HuH-7 (cell line): Measurements from ENCODE around the gene ANXA3.
"Not testable (repeated sequence)": the region's sequence is repeated elsewhere in the genome, so short reads cannot be mapped to it uniquely, and the experiment has no call there.

Source experiments
- DNase-seq: peaks from one replicate; pipeline ENCODE4 v3.0.0; 2011; ENCODE audit warnings: low spot score

ANXA3 gene

DNA sequence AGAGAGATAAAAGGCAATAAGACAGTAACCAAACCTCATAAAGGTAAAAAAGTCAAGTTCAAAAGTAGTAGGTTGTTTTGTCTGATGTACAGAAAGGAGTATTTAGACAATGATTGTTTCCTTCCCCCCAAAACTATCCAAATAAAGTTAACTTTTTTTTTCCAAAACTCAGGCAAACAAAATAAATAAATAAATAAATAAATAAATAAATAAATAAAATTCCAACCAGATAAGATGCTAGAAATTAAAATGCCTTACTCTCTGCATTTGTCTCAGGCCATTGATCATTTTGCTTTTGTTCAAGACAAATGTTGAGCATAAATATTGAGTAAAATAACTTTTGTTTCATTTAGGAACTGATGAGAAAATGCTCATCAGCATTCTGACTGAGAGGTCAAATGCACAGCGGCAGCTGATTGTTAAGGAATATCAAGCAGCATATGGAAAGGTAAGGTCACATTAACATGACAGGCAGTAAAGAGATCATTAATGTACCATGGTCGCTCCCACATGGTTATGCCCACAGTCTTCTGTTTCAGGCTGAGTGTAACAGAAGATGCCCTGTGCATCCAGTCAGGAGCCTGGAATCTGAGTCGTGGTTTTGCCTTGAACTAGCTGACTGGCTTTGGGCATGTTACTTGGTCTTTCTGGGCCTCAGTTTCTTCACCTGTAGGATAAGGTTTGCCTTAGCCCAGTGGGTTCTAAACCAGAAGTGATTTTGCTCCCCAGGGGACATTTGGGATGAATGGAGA lies 27.3 kb downstream of the ANXA3 start:
- no peak for DNase-seq

DNA sequence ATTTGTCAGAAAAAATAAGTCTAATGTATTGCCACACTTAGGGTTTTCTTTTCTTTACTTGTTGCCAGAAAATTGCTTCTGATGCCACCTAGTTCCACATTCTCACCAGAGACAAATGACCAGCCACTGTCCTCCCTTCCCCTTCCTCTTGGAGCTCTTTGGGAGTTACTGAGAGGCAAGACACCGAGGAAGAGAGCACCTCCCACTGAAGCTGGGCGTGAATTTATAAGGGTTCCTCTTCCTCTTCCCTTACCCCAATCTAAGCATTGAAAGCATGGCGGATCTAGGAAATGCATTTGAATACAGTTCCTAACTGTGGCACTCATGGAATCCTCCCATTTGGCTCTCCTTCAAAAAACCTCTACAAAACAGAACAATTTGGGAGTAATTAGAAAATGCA lies 30.0 kb downstream of the ANXA3 start:
- DNase-seq: no peak

GRCh38 chr4:78584863-78585547 lies 33.4 kb downstream of the ANXA3 start:
- no peak for DNase-seq

DNA sequence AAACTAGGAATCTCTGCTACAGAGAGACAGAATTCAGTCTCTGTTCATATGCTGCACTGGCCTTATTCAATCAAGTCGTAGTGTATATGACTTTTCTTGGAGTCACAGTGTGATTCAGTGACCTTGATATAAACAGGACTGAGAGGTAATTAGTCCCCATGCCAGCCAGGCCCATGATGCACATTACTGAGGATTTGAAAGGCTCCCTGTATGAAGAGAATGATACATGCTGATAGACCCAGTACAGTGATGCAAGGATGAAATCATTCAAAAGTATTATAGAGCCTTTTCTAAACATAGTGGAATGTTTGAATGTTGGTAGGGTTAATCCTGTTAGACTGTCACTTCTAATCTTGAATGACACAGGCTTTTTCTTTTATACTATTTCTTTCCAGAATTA lies 34.1 kb downstream of the ANXA3 start:
- DNase-seq: no peak

DNA sequence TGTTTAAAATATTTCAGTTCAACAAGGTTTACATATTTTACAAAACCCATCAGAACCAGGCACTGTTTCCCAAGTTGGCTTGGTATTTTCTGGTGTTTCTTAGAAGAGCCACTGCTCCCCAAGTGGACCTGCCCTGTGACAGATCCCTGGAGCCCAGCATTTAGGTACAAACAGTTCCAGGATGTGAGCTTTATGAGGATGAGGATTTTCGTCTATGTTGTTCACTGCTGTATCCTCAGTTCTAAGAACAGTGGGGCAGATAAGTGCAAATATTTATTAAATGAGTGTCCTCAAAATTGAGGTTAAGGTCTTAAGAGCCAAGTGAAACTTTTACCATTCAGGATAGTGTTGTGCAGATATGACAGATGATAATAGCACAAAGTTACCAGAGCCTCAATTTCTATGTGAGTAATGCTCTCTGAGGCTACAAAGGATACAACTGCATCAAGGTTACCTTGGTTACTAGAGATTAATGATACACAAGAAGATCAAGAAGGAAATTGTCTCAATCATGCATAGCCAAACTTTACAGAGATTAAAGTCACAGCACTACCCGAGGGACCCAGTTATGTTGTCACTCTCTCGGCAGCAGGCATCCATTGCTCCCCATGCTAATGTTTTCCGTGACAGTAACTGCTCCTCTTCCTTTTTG lies 37.5 kb downstream of the ANXA3 start:
- no peak for DNase-seq

- no peak for DNase-seq
Measured at GRCh38 chr4:78591404-78591803, 39.8 kb downstream of the ANXA3 start.

- DNase-seq: peak; percentile 12
Measured at GRCh38 chr4:78592088-78592783, 40.7 kb downstream of the ANXA3 start.

DNA sequence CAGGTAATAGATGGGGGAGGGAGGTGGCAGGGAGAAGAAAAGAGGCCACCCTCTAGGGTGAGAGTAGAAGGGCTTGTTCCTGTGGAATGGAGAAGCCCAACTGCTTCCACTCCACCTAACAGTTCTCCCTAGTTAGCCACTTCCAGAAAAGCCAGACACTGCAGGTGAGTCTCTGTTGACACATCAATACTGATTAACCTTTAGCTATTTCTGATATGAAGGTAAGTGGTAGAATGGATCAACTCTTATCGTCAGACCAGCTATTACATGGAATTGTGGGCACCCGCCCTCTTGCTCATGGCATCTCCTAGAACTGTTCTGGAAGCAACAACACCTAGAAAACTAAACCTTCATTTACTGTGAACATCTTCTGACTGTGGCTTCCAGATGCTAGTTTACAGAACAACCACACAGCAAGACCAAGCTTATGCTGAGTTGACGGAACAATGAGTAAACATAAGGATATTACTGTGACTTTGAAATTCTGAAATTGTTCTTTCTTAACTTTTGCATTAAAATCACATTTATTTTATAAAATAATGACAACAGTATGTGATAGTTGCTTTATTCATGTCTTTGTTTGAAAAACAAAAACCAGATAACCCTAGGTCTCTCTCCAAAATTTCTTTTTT lies 44.7 kb downstream of the ANXA3 start:
- no peak for DNase-seq

DNA sequence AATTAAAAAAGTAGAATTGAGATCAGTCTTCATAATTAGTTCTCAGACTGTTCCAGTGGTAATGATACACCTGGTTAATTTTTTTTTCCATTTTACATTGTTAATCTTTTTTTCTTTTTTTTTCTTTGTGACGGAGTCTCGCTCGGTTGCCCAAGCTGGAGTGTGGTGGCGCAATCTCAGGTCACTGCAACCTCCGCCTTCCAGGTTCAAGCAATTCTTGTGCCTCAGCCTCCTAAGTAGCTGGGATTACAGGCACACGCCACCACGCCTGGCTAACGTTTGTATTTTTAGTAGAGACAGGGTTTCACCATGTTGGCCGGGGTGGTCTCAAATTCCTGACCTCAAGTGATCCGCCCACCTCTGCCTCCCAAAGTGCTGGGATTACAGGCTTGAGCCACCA lies 46.9 kb downstream of the ANXA3 start:
- DNase-seq: not testable (repeated sequence)

DNA sequence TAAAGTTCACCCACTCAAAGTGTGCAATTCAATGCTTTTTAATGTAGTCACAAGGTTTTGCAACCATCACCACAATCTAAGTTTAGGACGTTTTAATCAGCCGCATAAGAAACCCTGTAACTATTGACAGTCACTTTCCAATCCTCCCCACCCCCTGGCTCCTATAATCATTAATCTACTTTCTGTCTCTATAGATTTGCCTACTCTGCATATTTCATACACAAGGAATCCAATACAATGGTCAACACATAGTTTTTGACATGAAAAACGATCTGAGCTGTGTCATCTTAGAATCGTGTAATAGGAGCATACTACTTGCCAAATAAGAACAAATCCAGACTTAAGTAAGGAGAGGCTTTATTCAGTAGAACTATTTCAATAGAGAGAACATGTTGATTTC lies 47.6 kb downstream of the ANXA3 start:
- DNase-seq: no peak

DNA sequence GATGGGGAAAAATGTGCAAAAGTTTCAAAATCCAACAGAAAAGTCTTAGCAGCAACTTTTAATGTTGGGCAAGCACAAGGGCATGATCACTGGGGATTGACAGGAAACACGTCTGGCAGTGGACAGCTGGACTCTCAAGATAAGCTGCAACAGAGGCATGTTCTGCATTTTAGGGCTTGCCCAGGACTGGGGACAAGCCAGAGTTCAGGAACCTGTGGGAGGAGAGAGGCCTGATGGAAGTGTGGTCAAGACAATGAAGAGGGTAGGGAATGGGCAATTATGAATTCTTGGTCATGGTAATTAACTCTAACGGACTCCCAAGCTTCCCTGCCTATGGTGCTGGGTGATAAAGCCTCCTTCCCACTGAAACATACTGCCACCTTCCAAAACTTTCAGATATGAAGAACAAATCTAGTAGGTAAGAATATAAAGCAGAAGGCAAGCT lies 48.4 kb downstream of the ANXA3 start:
- DNase-seq: no peak

- no peak for DNase-seq
Measured at GRCh38 chr4:78601013-78601412, 49.4 kb downstream of the ANXA3 start.

DNA sequence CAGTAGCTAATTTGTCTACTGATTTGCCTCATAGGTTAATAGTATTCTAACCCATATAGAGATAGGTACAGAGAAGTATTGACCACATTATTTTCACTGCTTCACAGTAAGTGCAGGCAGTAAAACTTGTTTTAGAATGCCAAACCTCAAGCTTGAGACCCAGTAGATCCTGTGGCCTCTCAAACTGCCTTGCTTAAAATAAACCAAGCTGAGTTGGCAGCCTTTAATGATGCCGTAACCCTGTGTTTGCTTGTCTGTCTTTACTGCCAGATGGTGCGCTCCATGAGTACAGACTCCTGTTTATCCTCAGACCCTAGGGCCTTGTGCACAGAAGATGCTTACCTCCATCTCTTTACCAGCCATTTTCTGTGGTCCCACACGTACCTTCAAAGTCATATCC lies 50.8 kb downstream of the ANXA3 start:
- DNase-seq: no peak

GRCh38 chr4:78603384-78603783 lies 51.8 kb downstream of the ANXA3 start:
- no peak for DNase-seq

- no peak for DNase-seq
Measured at GRCh38 chr4:78604988-78605387, 53.4 kb downstream of the ANXA3 start.

DNA sequence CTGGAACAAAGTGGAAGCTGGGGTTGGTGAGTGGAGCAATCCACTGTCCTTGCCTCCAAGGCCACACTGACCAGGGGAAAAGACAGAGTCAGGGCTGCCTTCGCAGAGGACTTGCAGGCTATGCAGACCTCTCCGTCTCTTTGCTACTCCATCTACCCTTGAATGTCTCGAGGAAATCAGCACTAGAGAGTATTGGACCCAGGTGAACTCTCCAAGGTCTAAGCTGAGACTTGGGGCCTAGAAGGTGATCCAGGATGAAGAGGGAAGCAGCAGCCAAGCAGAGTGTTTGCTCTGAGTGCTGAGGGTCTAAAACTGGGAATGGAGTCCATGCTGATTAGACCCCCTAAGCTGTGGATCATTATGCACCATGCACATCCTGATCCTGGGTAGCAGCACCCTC lies 54.5 kb downstream of the ANXA3 start:
- DNase-seq: no peak

- no peak for DNase-seq
Measured at GRCh38 chr4:78606530-78607095, 55.0 kb downstream of the ANXA3 start.

- DNase-seq: no peak
Measured at GRCh38 chr4:78608684-78609083, 57.1 kb downstream of the ANXA3 start.

- no peak for DNase-seq
Measured at GRCh38 chr4:78609580-78609979, 58.0 kb downstream of the ANXA3 start.

DNA sequence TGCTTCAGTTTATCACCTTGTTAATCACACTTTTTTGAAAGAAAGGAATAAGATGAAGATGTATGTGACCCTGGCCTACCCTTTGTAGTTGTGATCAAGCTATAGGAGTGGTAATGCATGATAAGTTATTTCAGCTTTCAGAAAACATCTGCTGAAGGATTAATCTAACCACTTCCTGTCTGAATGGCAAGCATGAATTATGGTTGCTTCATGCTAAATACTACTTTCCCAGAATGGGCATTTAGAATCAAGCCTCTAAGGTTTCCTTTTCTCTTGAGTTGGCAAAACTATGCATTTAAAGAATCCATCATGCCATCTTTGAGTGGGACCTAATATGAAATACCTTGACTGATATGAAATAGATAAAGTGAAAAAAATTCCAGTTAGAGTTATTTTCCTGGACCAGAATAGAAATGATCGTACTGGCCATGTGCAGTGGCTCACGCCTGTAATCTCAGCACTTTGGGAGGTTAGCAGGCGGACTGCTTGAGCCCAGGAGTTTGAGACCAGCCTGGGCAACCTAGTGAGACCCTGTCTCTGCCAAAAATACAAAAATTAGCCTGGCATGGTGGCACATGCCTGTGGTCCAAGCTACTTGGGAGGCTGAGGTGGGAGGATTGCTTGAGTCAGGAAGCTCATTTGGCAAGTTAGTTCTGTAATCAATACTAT lies 59.1 kb downstream of the ANXA3 start:
- DNase-seq: no peak

DNA sequence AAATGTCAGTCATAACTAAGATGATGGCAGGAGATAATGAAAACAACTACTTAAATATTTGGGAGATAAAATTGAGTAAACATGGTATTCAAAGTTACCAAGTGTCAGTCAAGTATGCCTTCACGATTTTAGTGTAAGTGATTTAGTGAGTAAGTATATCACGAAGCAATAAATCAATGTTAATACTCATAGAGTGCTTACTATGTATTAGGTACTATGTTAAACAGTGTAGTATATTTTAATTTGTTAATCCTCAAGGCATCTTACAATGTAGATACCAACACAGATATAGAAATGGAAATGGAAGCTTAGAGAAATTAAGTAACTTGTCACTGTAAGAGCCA lies 59.6 kb downstream of the ANXA3 start:
- no peak for DNase-seq
